ENCODE measurements around the gene STIM1. TPM values are rescaled to one million over a fixed set of nuclear protein-coding genes. Genes with fewer than 3 reads are reported as not detected.

STIM1 gene
- total RNA-seq, 1 experiment from 2014 or later = 15.2 TPM

GRCh38 chr11:3866836-3867208, 11.4 kb downstream of the STIM1 start:
- Histone ChIP-seq H2AK5ac (ENCODE audit: insufficient read length, low read length) (no peak overlapping the region), H3K23me2 (ENCODE audit: insufficient read length, low read depth, low read length, poor library complexity, severe bottlenecking) (no peaks in the 10 kb centered on the region), H3K14ac (ENCODE audit: insufficient read depth, low read length) (no peak overlapping the region), H2BK20ac (ENCODE audit: low read depth, low read length, poor library complexity, severe bottlenecking) (no peak overlapping the region), H3K9ac (ENCODE audit: extremely low read depth, insufficient read length, low read length) (no peak overlapping the region), H3K79me1 (ENCODE audit: insufficient read depth, low read depth, low read length, poor library complexity, severe bottlenecking) (no peaks in the 10 kb centered on the region), H3K56ac (ENCODE audit: insufficient read length, low read depth, low read length) (no peak overlapping the region), H3K9me3 (ENCODE audit: control insufficient read depth, low read depth, low read length) (no peaks in the 10 kb centered on the region), H3K4me2 (ENCODE audit: insufficient read depth, insufficient read length, low read length) (no peak overlapping the region), H3K4ac (ENCODE audit: low read depth, low read length) (no peak overlapping the region), H2AFZ (ENCODE audit: low read length) (no peak overlapping the region), H4K20me1 (ENCODE audit: control insufficient read depth, insufficient read depth, insufficient read length) (no peaks in the 10 kb centered on the region), H4K5ac (ENCODE audit: insufficient read length, low read depth, low read length) (no peak overlapping the region), H4K8ac (replicated peaks; ENCODE audit: insufficient read length, low read depth, low read length) (no peak overlapping the region), H2BK120ac (ENCODE audit: low read depth, low read length, poor library complexity, severe bottlenecking) (no peak overlapping the region), H4K91ac (ENCODE audit: insufficient read length, low read depth, low read length) (no peak overlapping the region), H3K27me3 (ENCODE audit: insufficient read depth, low read length) (no peaks in the 10 kb centered on the region), H2BK15ac (ENCODE audit: low read depth, low read length) (no peak overlapping the region), H3K79me2 (ENCODE audit: insufficient read depth, low read length) (no peaks in the 10 kb centered on the region), H3K23ac (ENCODE audit: insufficient read length, low read depth, low read length) (no peak overlapping the region), H2BK12ac (ENCODE audit: insufficient read length, low read depth, low read length) (no peak overlapping the region), H3K18ac (ENCODE audit: insufficient read length, low read depth, low read length) (no peak overlapping the region), H3K4me1 (ENCODE audit: insufficient read depth, low read length) (peaks cover 6% of the 10 kb centered on the region), H2BK5ac (ENCODE audit: insufficient read length, low read length) (no peak overlapping the region), H3K27ac (ENCODE audit: insufficient read length, low read depth, low read length) (no peak overlapping the region), H3T11ph (ENCODE audit: low read length) (no peak overlapping the region)
- TF ChIP-seq, protein P1, sequence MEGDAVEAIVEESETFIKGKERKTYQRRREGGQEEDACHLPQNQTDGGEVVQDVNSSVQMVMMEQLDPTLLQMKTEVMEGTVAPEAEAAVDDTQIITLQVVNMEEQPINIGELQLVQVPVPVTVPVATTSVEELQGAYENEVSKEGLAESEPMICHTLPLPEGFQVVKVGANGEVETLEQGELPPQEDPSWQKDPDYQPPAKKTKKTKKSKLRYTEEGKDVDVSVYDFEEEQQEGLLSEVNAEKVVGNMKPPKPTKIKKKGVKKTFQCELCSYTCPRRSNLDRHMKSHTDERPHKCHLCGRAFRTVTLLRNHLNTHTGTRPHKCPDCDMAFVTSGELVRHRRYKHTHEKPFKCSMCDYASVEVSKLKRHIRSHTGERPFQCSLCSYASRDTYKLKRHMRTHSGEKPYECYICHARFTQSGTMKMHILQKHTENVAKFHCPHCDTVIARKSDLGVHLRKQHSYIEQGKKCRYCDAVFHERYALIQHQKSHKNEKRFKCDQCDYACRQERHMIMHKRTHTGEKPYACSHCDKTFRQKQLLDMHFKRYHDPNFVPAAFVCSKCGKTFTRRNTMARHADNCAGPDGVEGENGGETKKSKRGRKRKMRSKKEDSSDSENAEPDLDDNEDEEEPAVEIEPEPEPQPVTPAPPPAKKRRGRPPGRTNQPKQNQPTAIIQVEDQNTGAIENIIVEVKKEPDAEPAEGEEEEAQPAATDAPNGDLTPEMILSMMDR (conservative IDR thresholded peaks at IDR 0.05) = no peak
- Mint-ChIP-seq H3K36me3 (ENCODE audit: insufficient read depth in 1 of 3, low read depth in 3 of 3) (no peaks in the 10 kb centered on the region), H3K4me1 (peaks cover 18 to 19% of the 10 kb centered on the region in 2 experiments), H3K4me3 (no peak overlapping the region), H3K27ac (no peak overlapping the region), H3K27me3 (ENCODE audit: low read depth) (peaks cover 7% of the 10 kb centered on the region), H3K9me3 (no peaks in the 10 kb centered on the region)
- no peak for DNase-seq

All from H9 (cell line).